ENCODE measurements around the gene ACSL4. TPM values are rescaled to one million over a fixed set of nuclear protein-coding genes. Genes with fewer than 3 reads are reported as not detected.

ACSL4 gene
- total RNA-seq (2013) = 79.8 TPM
- polyA plus RNA-seq (10 to 100 TPM; 17.9 to 40.9 (median 31.2) TPM), polyA minus RNA-seq (34.5 and 45.5 TPM in 2 replicates), total RNA-seq (159 to 529 (median 247) reads per million in 11 experiments)

GRCh38 chrX:109732807-109733612 is at the start of gene ACSL4:
Gene ACSL4 (minus strand): TSS chrX:109733257. CDS start chrX:109683363, 49,894 bp downstream.
- Mint-ChIP-seq H3K9me3 (peaks cover 0 to 7% (median 2%) of the 10 kb centered on the region in 7 donors), H3K27me3 (ENCODE audit: low read depth in 3 of 3) (peaks cover 0 to 3% (median 0%) of the 10 kb centered on the region in 3 donors), H3K27ac (peak within 1 kb of the TSS; percentile 95 to 99 (median 97)), H3K4me3 (peak within 1 kb of the TSS; percentile 97 to 98), H3K36me3 (peaks cover 0 to 5% of the 10 kb centered on the region in 2 donors), H3K4me1 (peaks cover 37% of the 10 kb centered on the region)
- H3K36me3 ChIP-seq (replicated peaks in 1 of 2; ENCODE audit: control insufficient read depth in 1 of 2, insufficient read depth in 2 of 2, low read length in 2 of 2) = no peaks in the 10 kb centered on the region
- H4K20me1 ChIP-seq (ENCODE audit: insufficient read depth, low read length) = peaks cover 3% of the 10 kb centered on the region
- intact Hi-C loops (cut with micrococcal nuclease) = loop anchor here in 1 of 2 donors (10.0 kb wide), 1 partner anchor 112 kb away; no protein-coding TSS in a partner anchor
- no peaks in the 10 kb centered on the region for H3K27me3 ChIP-seq (ENCODE audit: control insufficient read depth in 2 of 2, insufficient read depth in 2 of 2, low read length in 2 of 2)
- H3K9me3 ChIP-seq (replicated peaks in 1 of 2; ENCODE audit: control insufficient read depth in 1 of 2, insufficient read depth in 1 of 2, low read length in 2 of 2) = no peaks in the 10 kb centered on the region
- peak within 1 kb of the TSS; percentile 88 for H3K9ac ChIP-seq (ENCODE audit: insufficient read depth, low read length, poor library complexity, severe bottlenecking)
- peak within 1 kb of the TSS; percentile 67 to 84 (median 83) for H3K4me3 ChIP-seq (replicated peaks in 1 of 3; ENCODE audit: low read depth in 2 of 3, low read length in 3 of 3)
- H2AFZ ChIP-seq (ENCODE audit: insufficient read depth, low read depth, low read length, poor library complexity, severe bottlenecking) = peak within 1 kb of the TSS; percentile 56
- WGBS (ENCODE audit: insufficient coverage) = under 1% methylated on average over 71 of the region's 89 CpGs
- H3K4me1 ChIP-seq (ENCODE audit: control insufficient read depth in 1 of 2, insufficient read depth in 2 of 2, low read length in 2 of 2) = peaks cover 29 to 66% of the 10 kb centered on the region in 2 donors
- peaks cover 51% of the 10 kb centered on the region for H3K79me2 ChIP-seq (ENCODE audit: insufficient read depth, low read length)
- peak; percentile 76 to 83 (median 80) for DNase-seq
- H3K27ac ChIP-seq (ENCODE audit: low read depth in 1 of 2, low read length in 2 of 2) = peak within 1 kb of the TSS; percentile 88 to 96
- TF ChIP-seq CTCF (IDR thresholded peaks at IDR 0.05) = no peak
- H3K4me2 ChIP-seq (replicated peaks; ENCODE audit: extremely low read depth, low read length, poor library complexity, severe bottlenecking) = peak within 1 kb of the TSS; percentile 78

- no peak overlapping the region for H3K27ac ChIP-seq (ENCODE audit: low read depth in 1 of 2, low read length in 2 of 2)
- TF ChIP-seq CTCF (IDR thresholded peaks at IDR 0.05) = no peak
- Mint-ChIP-seq H3K9me3 (no peaks in the 10 kb centered on the region), H3K4me3 (no peak overlapping the region), H3K27ac (peak overlapping the region in 1 of 7 donors; percentile 54), H3K36me3 (no peaks in the 10 kb centered on the region), H3K4me1 (peaks cover 15% of the 10 kb centered on the region), H3K27me3 (ENCODE audit: low read depth in 3 of 3) (peaks cover 0 to 5% (median 0%) of the 10 kb centered on the region in 3 donors)
- no peaks in the 10 kb centered on the region for H3K79me2 ChIP-seq (ENCODE audit: insufficient read depth, low read length)
- H3K9me3 ChIP-seq (replicated peaks in 1 of 2; ENCODE audit: control insufficient read depth in 1 of 2, insufficient read depth in 1 of 2, low read length in 2 of 2) = no peaks in the 10 kb centered on the region
- H3K36me3 ChIP-seq (replicated peaks in 1 of 2; ENCODE audit: control insufficient read depth in 1 of 2, insufficient read depth in 2 of 2, low read length in 2 of 2) = no peaks in the 10 kb centered on the region
- H3K4me2 ChIP-seq (replicated peaks; ENCODE audit: extremely low read depth, low read length, poor library complexity, severe bottlenecking) = no peak overlapping the region
- H4K20me1 ChIP-seq (ENCODE audit: insufficient read depth, low read length) = no peaks in the 10 kb centered on the region
- H2AFZ ChIP-seq (ENCODE audit: insufficient read depth, low read depth, low read length, poor library complexity, severe bottlenecking) = no peak overlapping the region
- H3K9ac ChIP-seq (ENCODE audit: insufficient read depth, low read length, poor library complexity, severe bottlenecking) = no peak overlapping the region
- H3K27me3 ChIP-seq (ENCODE audit: control insufficient read depth in 2 of 2, insufficient read depth in 2 of 2, low read length in 2 of 2) = no peaks in the 10 kb centered on the region
- no peak for DNase-seq
- WGBS (ENCODE audit: insufficient coverage) = 100% methylated on average over 2 of the region's 4 CpGs
- H3K4me3 ChIP-seq (replicated peaks in 1 of 3; ENCODE audit: low read depth in 2 of 3, low read length in 3 of 3) = no peak overlapping the region
- H3K4me1 ChIP-seq (ENCODE audit: control insufficient read depth in 1 of 2, insufficient read depth in 2 of 2, low read length in 2 of 2) = peaks cover 4 to 11% of the 10 kb centered on the region in 2 donors
- intact Hi-C loops (cut with micrococcal nuclease) = no loop called here
Measured at GRCh38 chrX:109777749-109778148, 44.7 kb upstream of the ACSL4 start.

All from CD14-positive monocyte (primary cell).